OCI-LY1 (cell line): Measurements from ENCODE around the gene SH3RF3.

Experiments used
- EZH2 ChIP-seq: fragments of 200-600 bp; sonication (generic), shearing (Covaris generic); IDR thresholded peaks from 2 replicates; pipeline ENCODE4 v1.8.0; 2017; ENCODE audit warnings: borderline replicate concordance, mixed run types, mild to moderate bottlenecking, antibody characterized with exemption, low read length, moderate library complexity, mixed read lengths
- TF ChIP-seq, protein P1 (sequence below): fragments of 200-600 bp; sonication (generic), shearing (Covaris generic); IDR thresholded peaks from 2 replicates; pipeline ENCODE4 v1.5.1; 2017; ENCODE audit warnings: mild to moderate bottlenecking, antibody characterized with exemption, low read length, moderate library complexity, mixed read lengths

DNA sequence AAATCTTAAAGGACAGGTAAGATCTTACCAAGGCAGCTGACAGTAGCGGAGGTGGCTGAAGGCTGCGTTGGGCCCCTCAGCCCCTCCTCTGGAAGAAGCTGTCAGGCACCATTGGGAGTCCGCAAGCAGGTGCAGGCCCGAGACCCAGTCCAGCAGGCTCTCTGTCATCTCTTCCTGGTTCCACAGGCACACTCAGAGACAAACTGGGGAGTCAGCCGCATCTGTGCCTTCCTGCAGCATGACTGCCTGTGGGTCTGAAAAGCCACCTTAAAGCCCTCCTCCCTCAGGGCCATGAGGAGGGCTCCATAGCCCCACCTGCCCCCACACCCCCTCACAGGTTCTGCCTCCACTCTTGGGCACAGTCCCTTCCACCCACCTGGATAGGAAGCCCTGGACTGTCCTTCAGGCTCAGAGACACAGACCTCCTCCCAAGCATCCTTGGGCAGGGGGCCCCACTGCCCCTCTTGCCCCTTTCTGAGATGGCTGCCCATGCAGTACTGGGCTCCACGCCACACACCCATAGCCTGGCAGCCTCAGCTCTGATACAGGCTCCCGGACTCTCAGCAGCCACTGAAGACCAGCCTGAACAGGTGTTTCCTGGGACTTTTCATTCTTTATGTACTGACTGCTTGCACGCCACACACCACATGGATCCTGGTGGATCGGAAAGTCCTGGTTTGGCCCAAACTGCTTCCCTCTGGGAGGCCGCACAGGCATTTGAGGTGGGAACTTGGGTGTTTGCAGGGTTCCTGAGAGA lies 245.0 kb downstream of the SH3RF3 start:
- TF ChIP-seq EZH2, result no peak
- TF ChIP-seq, protein P1, sequence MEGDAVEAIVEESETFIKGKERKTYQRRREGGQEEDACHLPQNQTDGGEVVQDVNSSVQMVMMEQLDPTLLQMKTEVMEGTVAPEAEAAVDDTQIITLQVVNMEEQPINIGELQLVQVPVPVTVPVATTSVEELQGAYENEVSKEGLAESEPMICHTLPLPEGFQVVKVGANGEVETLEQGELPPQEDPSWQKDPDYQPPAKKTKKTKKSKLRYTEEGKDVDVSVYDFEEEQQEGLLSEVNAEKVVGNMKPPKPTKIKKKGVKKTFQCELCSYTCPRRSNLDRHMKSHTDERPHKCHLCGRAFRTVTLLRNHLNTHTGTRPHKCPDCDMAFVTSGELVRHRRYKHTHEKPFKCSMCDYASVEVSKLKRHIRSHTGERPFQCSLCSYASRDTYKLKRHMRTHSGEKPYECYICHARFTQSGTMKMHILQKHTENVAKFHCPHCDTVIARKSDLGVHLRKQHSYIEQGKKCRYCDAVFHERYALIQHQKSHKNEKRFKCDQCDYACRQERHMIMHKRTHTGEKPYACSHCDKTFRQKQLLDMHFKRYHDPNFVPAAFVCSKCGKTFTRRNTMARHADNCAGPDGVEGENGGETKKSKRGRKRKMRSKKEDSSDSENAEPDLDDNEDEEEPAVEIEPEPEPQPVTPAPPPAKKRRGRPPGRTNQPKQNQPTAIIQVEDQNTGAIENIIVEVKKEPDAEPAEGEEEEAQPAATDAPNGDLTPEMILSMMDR, result no peak
